Tibial nerve (tissue), 4 donors: ENCODE measurements around the gene PDCD6IP.

Source experiments
- CTCF ChIP-seq, 5 experiments: fragments of 200-600 bp in 3 of 5; fragments of 450-650 bp in 2 of 5; sonication (generic) in 3 of 5; IDR thresholded peaks; one replicate each; pipeline ENCODE4 v1.5.1; 2016 to 2019; ENCODE audit warnings: antibody characterized with exemption in 5 of 5, mild to moderate bottlenecking in 3 of 5, moderate library complexity in 2 of 5
- EP300 ChIP-seq, 2 donors: sonication (generic); formaldehyde crosslinking; IDR thresholded peaks; one replicate each; pipeline ENCODE4 v1.6.1; 2017; ENCODE audit warnings: antibody characterized with exemption in 2 of 2, mild to moderate bottlenecking in 1 of 2
- POLR2A ChIP-seq, 2 donors: fragments of 450-650 bp; IDR thresholded peaks; one replicate each; pipeline ENCODE4 v1.6.1; 2017; ENCODE audit warnings: antibody characterized with exemption in 2 of 2, mild to moderate bottlenecking in 2 of 2, moderate library complexity in 2 of 2

- TF ChIP-seq CTCF (IDR thresholded peaks at IDR 0.05) (no peak), POLR2A (IDR thresholded peaks at IDR 0.05) (no peak), EP300 (IDR thresholded peaks at IDR 0.05) (no peak)
These were observed 115.8 kb downstream of the PDCD6IP start for GRCh38 chr3:33914212-33914611.
